Measurements from ENCODE around the gene NCAM1.
A peak's percentile ranks its signal among the peaks of the same experiment; 100 is the strongest.

- no peak for TF ChIP-seq CTCF (IDR thresholded peaks at IDR 0.05)
- peak; percentile 20 for TF ChIP-seq POLR2A (IDR thresholded peaks at IDR 0.05)
Observed at GRCh38 chr11:113314389-113315301, 353.4 kb downstream of the NCAM1 start, which contains the start of gene TTC12.
